ENCODE data around the gene PKNOX2. TPM values are rescaled to one million over a fixed set of nuclear protein-coding genes. Genes with fewer than 3 reads are reported as not detected.

The PKNOX2 gene
- total RNA-seq, 2 donors from 2014 or later, result 4.0 to 6.9 TPM

GRCh38 chr11:125170001-125170509 lies 5.5 kb downstream of the PKNOX2 start:
- peaks cover 49% of the 10 kb centered on the region for H3K4me1 Mint-ChIP-seq
- no peak for DNase-seq

GRCh38 chr11:125170510-125171031 lies 6.0 kb downstream of the PKNOX2 start:
- H3K4me1 ChIP-seq (ENCODE audit: control insufficient read depth, insufficient read depth, low read length), result peaks cover 27% of the 10 kb centered on the region
- no peak overlapping the region for H3K9ac ChIP-seq (ENCODE audit: extremely low read depth, low read length, poor library complexity, severe bottlenecking)
- no peaks in the 10 kb centered on the region for H3K9me3 ChIP-seq (ENCODE audit: control insufficient read depth, low read length)
- peak; percentile 62 for DNase-seq
- TF ChIP-seq CTCF (conservative IDR thresholded peaks at IDR 0.05), result no peak
- H3K4me3 Mint-ChIP-seq, result no peak overlapping the region
- WGBS, 2 experiments (ENCODE audit: insufficient coverage in 1 of 2, insufficient read length in 1 of 2), result 44 to 51% methylated on average over 3 to 12 of the region's 12 CpGs
- H3K4me3 ChIP-seq (ENCODE audit: low read length), result no peak overlapping the region
- peak overlapping the region; percentile 59 for H3K27ac Mint-ChIP-seq
- no peaks in the 10 kb centered on the region for H3K36me3 Mint-ChIP-seq (ENCODE audit: low read depth)
- H3K36me3 ChIP-seq (ENCODE audit: control insufficient read depth, insufficient read depth, low read length), result no peaks in the 10 kb centered on the region
- peak overlapping the region; percentile 22 for H3K27ac ChIP-seq (ENCODE audit: low read depth, low read length)
- peaks cover 33% of the 10 kb centered on the region for H3K27me3 Mint-ChIP-seq (ENCODE audit: insufficient read depth)
- peaks cover 48% of the 10 kb centered on the region for H3K4me1 Mint-ChIP-seq
- H3K27me3 ChIP-seq (ENCODE audit: control insufficient read depth, insufficient read depth, low read length, poor library complexity, severe bottlenecking), result peaks cover 11% of the 10 kb centered on the region
- no peaks in the 10 kb centered on the region for H3K9me3 Mint-ChIP-seq

More at GRCh38 chr11:125170001-125170509, 5.5 kb downstream of the PKNOX2 start:
- Histone ChIP-seq H3K27me3 (ENCODE audit: control insufficient read depth, insufficient read depth, low read length, poor library complexity, severe bottlenecking) (peaks cover 11% of the 10 kb centered on the region), H3K4me3 (ENCODE audit: low read length) (no peak overlapping the region), H3K4me1 (ENCODE audit: control insufficient read depth, insufficient read depth, low read length) (peaks cover 27% of the 10 kb centered on the region), H3K27ac (ENCODE audit: low read depth, low read length) (peak overlapping the region; percentile 22), H3K9ac (ENCODE audit: extremely low read depth, low read length, poor library complexity, severe bottlenecking) (no peak overlapping the region), H3K9me3 (ENCODE audit: control insufficient read depth, low read length) (no peaks in the 10 kb centered on the region), H3K36me3 (ENCODE audit: control insufficient read depth, insufficient read depth, low read length) (no peaks in the 10 kb centered on the region)
- 68 to 71% methylated on average over 7 to 9 of the region's 9 CpGs for WGBS, 2 experiments (ENCODE audit: insufficient coverage in 1 of 2, insufficient read length in 1 of 2)
- TF ChIP-seq CTCF (conservative IDR thresholded peaks at IDR 0.05), result no peak
- no peaks in the 10 kb centered on the region for H3K36me3 Mint-ChIP-seq (ENCODE audit: low read depth)
- no peaks in the 10 kb centered on the region for H3K9me3 Mint-ChIP-seq
- no peak overlapping the region for H3K4me3 Mint-ChIP-seq
- H3K27ac Mint-ChIP-seq, result peak overlapping the region; percentile 59
- peaks cover 33% of the 10 kb centered on the region for H3K27me3 Mint-ChIP-seq (ENCODE audit: insufficient read depth)

GRCh38 chr11:125171974-125172373 lies 7.4 kb downstream of the PKNOX2 start:
- no peak overlapping the region for H3K4me3 Mint-ChIP-seq
- DNase-seq, result no peak
- H3K9me3 ChIP-seq (ENCODE audit: control insufficient read depth, low read length), result no peaks in the 10 kb centered on the region

More at GRCh38 chr11:125171974-125172373, 7.4 kb downstream of the PKNOX2 start:
- H3K27me3 ChIP-seq (ENCODE audit: control insufficient read depth, insufficient read depth, low read length, poor library complexity, severe bottlenecking), result peaks cover under 1% of the 10 kb centered on the region
- H3K4me1 ChIP-seq (ENCODE audit: control insufficient read depth, insufficient read depth, low read length), result peaks cover 27% of the 10 kb centered on the region
- H3K36me3 ChIP-seq (ENCODE audit: control insufficient read depth, insufficient read depth, low read length), result no peaks in the 10 kb centered on the region
- no peaks in the 10 kb centered on the region for H3K36me3 Mint-ChIP-seq (ENCODE audit: low read depth)
- H3K27ac ChIP-seq (ENCODE audit: low read depth, low read length), result no peak overlapping the region
- peaks cover 46% of the 10 kb centered on the region for H3K4me1 Mint-ChIP-seq
- no peak for TF ChIP-seq CTCF (conservative IDR thresholded peaks at IDR 0.05)
- H3K9me3 Mint-ChIP-seq, result no peaks in the 10 kb centered on the region
- no peak overlapping the region for H3K4me3 ChIP-seq (ENCODE audit: low read length)
- H3K27ac Mint-ChIP-seq, result no peak overlapping the region
- H3K27me3 Mint-ChIP-seq (ENCODE audit: insufficient read depth), result peaks cover 24% of the 10 kb centered on the region
- WGBS, 2 experiments (ENCODE audit: insufficient coverage in 1 of 2, insufficient read length in 1 of 2), result 87 to 100% methylated on average over 2 to 4 of the region's 4 CpGs
- H3K9ac ChIP-seq (ENCODE audit: extremely low read depth, low read length, poor library complexity, severe bottlenecking), result no peak overlapping the region

Measured in endodermal cell (in vitro differentiated cells).